ENCODE data around the gene TMEM116.
"Not testable (repeated sequence)": the region's sequence is repeated elsewhere in the genome, so short reads cannot be mapped to it uniquely, and the experiment has no call there.

DNA sequence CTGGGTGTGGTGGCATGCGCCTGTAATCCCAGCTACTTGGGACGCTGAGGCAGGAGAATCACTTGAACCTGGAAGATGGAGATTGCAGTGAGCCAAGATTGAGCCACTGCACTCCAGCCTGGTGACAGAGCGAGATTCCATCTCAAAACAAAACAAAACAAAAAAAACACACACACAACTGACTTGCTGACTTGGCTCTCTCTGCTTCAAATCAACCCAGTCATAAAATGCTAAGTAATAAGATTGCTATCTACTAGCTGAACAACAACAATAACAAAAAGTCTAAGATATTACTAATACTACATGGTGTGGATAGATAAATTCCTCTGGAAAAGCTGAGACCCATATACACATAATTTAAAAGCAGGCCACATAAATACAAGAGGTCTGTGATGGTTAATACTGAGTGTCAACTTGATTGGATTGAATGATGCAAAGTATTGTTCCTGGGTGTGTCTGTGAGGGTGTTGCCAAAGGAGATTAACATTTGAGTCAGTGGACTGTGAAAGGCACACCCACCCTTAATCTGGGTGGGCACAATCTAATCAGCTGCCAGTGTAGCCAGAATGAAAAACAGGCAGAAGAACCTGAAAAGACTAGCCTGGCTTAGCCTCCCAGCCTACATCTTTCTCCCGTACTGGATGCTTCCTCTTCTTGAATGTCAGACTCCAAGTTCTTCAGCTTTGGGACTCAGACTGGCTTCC lies 60.7 kb downstream of the TMEM116 start:
- TF ChIP-seq POLR2A, POLR2AphosphoS5 (IDR thresholded peaks at IDR 0.05; ENCODE audit: low read depth, low read length): not testable (repeated sequence)
